Hematopoietic multipotent progenitor cell (in vitro differentiated cells): ENCODE data around the gene ADGRG1. TPM values are rescaled to one million over a fixed set of nuclear protein-coding genes. Genes with fewer than 3 reads are reported as not detected.
"Not testable (repeated sequence)": the region's sequence is repeated elsewhere in the genome, so short reads cannot be mapped to it uniquely, and the experiment has no call there.

Experiments used
- DNase-seq, 3 donors: peaks; one replicate each; pipeline ENCODE4 v3.0.0-alpha.2; 2011 to 2015; ENCODE audit warnings: low read depth in 2 of 3, low spot score in 2 of 3
- total RNA-seq: library from RNA; depleted of rRNA; stranded (reverse); fragments of >200 nt; gene quantifications from one replicate; pipeline ENCODE4 v1.2.3, GENCODE V29; 2012

ADGRG1 gene
- total RNA-seq, 1 donor, result 93.2 TPM

DNA sequence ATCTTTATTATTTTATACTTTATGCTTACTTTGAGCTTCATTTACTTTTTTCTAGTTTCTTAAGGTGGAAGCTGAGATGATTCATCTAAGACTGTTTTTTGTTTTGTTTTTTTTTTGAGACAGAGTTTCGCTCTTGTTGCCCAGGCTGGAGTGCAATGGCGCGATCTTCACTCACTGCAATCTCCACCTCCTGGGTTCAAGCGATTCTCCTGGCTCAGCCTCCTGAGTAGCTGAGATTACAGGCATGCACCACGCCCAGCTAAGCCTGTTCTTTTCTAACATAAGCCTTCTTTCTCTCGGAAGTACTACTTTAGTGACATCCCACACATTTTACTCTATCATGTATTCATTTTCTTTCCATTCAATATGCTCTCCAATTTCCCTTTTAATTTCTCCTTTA lies 84.1 kb downstream of the ADGRG1 start:
- DNase-seq, result not testable (repeated sequence)

DNA sequence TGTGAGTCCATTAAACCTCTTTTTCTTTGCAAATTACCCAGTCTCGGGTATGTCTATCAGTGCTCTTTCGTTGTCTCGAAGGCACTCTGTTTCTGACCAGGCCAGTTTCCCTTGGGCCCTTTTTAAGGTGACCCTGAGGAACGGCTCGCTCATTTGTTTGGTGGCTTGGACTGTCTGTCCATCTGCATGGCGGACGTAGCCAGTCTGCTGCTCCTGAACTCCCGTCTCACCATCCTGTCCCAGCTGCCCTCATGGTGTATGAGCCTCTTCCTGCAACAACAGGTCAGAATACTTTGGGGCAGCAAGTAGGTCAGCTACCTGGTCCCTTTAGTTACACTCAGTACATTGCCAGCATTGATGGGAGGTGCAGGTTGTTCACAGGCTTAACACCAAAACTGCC lies 85.2 kb downstream of the ADGRG1 start:
- no peak for DNase-seq

DNA sequence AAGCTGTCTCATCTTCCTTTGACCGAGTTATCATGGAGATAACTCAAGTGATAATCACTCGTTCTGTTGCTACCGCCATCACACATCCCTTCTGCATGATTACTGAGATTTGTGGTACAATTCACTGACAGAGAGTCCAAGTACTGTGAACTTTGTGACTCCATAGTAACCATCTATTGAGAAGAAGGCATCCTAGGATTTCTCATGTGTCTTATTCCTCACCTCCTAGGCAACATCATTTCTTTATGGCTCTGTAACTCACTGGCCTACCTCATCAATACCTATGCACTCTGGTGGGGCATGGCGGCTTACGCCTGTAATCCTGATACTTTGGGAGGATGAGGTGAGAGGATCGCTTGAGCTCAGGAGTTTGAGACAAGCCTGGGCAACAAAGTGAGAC lies 85.6 kb downstream of the ADGRG1 start:
- DNase-seq, result no peak

Other genes with a start within 250 kb of the ADGRG1 start
- gene CCL17, start 223.9 kb upstream of the ADGRG1 start, total RNA-seq, result not detected
- 33.4 TPM for gene CIAPIN1, start 181.2 kb upstream of the ADGRG1 start, total RNA-seq
- 52.0 TPM for gene COQ9, start 181.2 kb upstream of the ADGRG1 start, total RNA-seq
- 126 TPM for gene POLR2C, start 166.0 kb upstream of the ADGRG1 start, total RNA-seq
- 17.0 TPM for gene DOK4, start 142.1 kb upstream of the ADGRG1 start, total RNA-seq
- gene CCDC102A, start 92.1 kb upstream of the ADGRG1 start, total RNA-seq, result 30.4 TPM
- 15.9 TPM for gene ADGRG5, start 86.0 kb upstream of the ADGRG1 start, total RNA-seq
- gene ADGRG3, start 39.7 kb downstream of the ADGRG1 start, total RNA-seq, result 2.7 TPM
- gene DRC7, start 66.2 kb downstream of the ADGRG1 start, total RNA-seq, result 0.54 TPM
- 103 TPM for gene KATNB1, start 107.1 kb downstream of the ADGRG1 start, total RNA-seq
- 38.8 TPM for gene KIFC3, start 173.9 kb downstream of the ADGRG1 start, total RNA-seq